Non-pigmented ciliary epithelial cell (primary cell): ENCODE data around the gene RFTN1.

Source experiments
- DNase-seq: peaks from one replicate; pipeline ENCODE4 v3.0.0-alpha.2; 2010; ENCODE audit warnings: low read depth

RFTN1 gene

GRCh38 chr3:16464511-16465148 lies 48.9 kb downstream of the RFTN1 start:
- DNase-seq: no peak

- no peak for DNase-seq
Observed at GRCh38 chr3:16463914-16464313, 49.6 kb downstream of the RFTN1 start.

GRCh38 chr3:16463119-16463518 lies 50.4 kb downstream of the RFTN1 start:
- no peak for DNase-seq

GRCh38 chr3:16462679-16463078 lies 50.8 kb downstream of the RFTN1 start:
- DNase-seq: no peak

GRCh38 chr3:16461463-16462245 lies 51.8 kb downstream of the RFTN1 start:
- DNase-seq: no peak

- DNase-seq: no peak
Observed at GRCh38 chr3:16460886-16461285, 52.6 kb downstream of the RFTN1 start.

- no peak for DNase-seq
Observed at GRCh38 chr3:16460273-16460672, 53.2 kb downstream of the RFTN1 start.

- peak; percentile 91 for DNase-seq
Observed at GRCh38 chr3:16456784-16457415, 56.6 kb downstream of the RFTN1 start.

- DNase-seq: no peak
Observed at GRCh38 chr3:16455966-16456365, 57.5 kb downstream of the RFTN1 start.

- DNase-seq: no peak
Observed at GRCh38 chr3:16455001-16455400, 58.5 kb downstream of the RFTN1 start.

- DNase-seq: no peak
Observed at GRCh38 chr3:16452261-16452660, 61.2 kb downstream of the RFTN1 start.

- DNase-seq: no peak
Observed at GRCh38 chr3:16449369-16449768, 64.1 kb downstream of the RFTN1 start.

GRCh38 chr3:16448639-16449070 lies 64.8 kb downstream of the RFTN1 start:
- peak; percentile 90 for DNase-seq

- no peak for DNase-seq
Observed at GRCh38 chr3:16447135-16447534, 66.4 kb downstream of the RFTN1 start.

- no peak for DNase-seq
Observed at GRCh38 chr3:16444344-16444743, 69.2 kb downstream of the RFTN1 start.

GRCh38 chr3:16442730-16443129 lies 70.8 kb downstream of the RFTN1 start:
- DNase-seq: no peak

GRCh38 chr3:16441371-16441875 lies 72.1 kb downstream of the RFTN1 start:
- DNase-seq: no peak

GRCh38 chr3:16439848-16440708 lies 73.4 kb downstream of the RFTN1 start:
- DNase-seq: no peak

GRCh38 chr3:16439163-16439847 lies 74.2 kb downstream of the RFTN1 start:
- DNase-seq: no peak

- no peak for DNase-seq
Observed at GRCh38 chr3:16437640-16438039, 75.9 kb downstream of the RFTN1 start.

GRCh38 chr3:16433701-16434151 lies 79.8 kb downstream of the RFTN1 start:
- DNase-seq: no peak
